GM19240 (cell line): Measurements from ENCODE around the gene BTD.
A peak's percentile ranks its signal among the peaks of the same experiment; 100 is the strongest.

ENCODE experiments used
- DNase-seq: peaks from one replicate; pipeline ENCODE4 v3.0.0; 2011; ENCODE audit warnings: low spot score; ENCODE audit not compliant: insufficient read length

The BTD gene

GRCh38 chr3:15601399-15602145 lies at the start of gene BTD, which contains the start of gene HACL1:
Gene BTD (plus strand): TSS chr3:15601745. CDS start chr3:15635440, 33,695 bp downstream.
Gene HACL1 (minus strand): TSS chr3:15601569. CDS start chr3:15601463, 106 bp downstream.
- DNase-seq, result peak; percentile 75

- no peak for DNase-seq
Measured at GRCh38 chr3:15551902-15552301, 49.6 kb upstream of the BTD start.

- DNase-seq, result no peak
Measured at GRCh38 chr3:15553749-15554148, 47.8 kb upstream of the BTD start.

- peak; percentile 8 for DNase-seq
Measured at GRCh38 chr3:15556512-15556911, 45.0 kb upstream of the BTD start.

- DNase-seq, result peak; percentile 4
Measured at GRCh38 chr3:15557511-15557946, 44.0 kb upstream of the BTD start.

- no peak for DNase-seq
Measured at GRCh38 chr3:15558581-15558980, 43.0 kb upstream of the BTD start.

GRCh38 chr3:15562560-15562959 lies 39.0 kb upstream of the BTD start:
- no peak for DNase-seq

- DNase-seq, result no peak
Measured at GRCh38 chr3:15563190-15563589, 38.4 kb upstream of the BTD start.

GRCh38 chr3:15572138-15572537 lies 29.4 kb upstream of the BTD start:
- no peak for DNase-seq

GRCh38 chr3:15575446-15575845 lies 26.1 kb upstream of the BTD start:
- no peak for DNase-seq

GRCh38 chr3:15576475-15576874 lies 25.1 kb upstream of the BTD start:
- DNase-seq, result no peak

- DNase-seq, result no peak
Measured at GRCh38 chr3:15578289-15578867, 23.2 kb upstream of the BTD start.

- DNase-seq, result no peak
Measured at GRCh38 chr3:15579051-15579450, 22.5 kb upstream of the BTD start.

GRCh38 chr3:15581471-15582394 lies 19.8 kb upstream of the BTD start:
- DNase-seq, result no peak

- no peak for DNase-seq
Measured at GRCh38 chr3:15585111-15585845, 16.3 kb upstream of the BTD start.

- no peak for DNase-seq
Measured at GRCh38 chr3:15591242-15591641, 10.3 kb upstream of the BTD start.

GRCh38 chr3:15591928-15592327 lies 9.6 kb upstream of the BTD start:
- no peak for DNase-seq

GRCh38 chr3:15592968-15593367 lies 8.6 kb upstream of the BTD start:
- no peak for DNase-seq

- DNase-seq, result no peak
Measured at GRCh38 chr3:15595955-15596354, 5.6 kb upstream of the BTD start.

- DNase-seq, result no peak
Measured at GRCh38 chr3:15601046-15601398, 523 bp upstream of the BTD start.

- DNase-seq, result no peak
Measured at GRCh38 chr3:15602146-15602536, 596 bp downstream of the BTD start.
